Fibroblast of lung (primary cell): ENCODE measurements around the gene RNF14. TPM values are rescaled to one million over a fixed set of nuclear protein-coding genes. Genes with fewer than 3 reads are reported as not detected.

ENCODE experiments used
- DNase-seq, 2 donors: peaks; one replicate each; pipeline versions ENCODE4 v3.0.0 to v3.0.0-alpha.2; 2010; ENCODE audit warnings: low read depth in 2 of 2
- H2AFZ ChIP-seq: 2 replicates; pipeline ENCODE4 v1.5.1; 2012; ENCODE audit warnings: low read length, control low read depth, inconsistent platforms
- H3K27ac ChIP-seq: 2 replicates; pipeline ENCODE4 v1.5.1; 2011; ENCODE audit warnings: low read length, control low read depth; ENCODE audit not compliant: insufficient read depth
- H3K27me3 ChIP-seq: 2 replicates; pipeline ENCODE4 v1.5.1; 2011; ENCODE audit warnings: mild to moderate bottlenecking, low read length; ENCODE audit not compliant: control insufficient read depth, insufficient read depth
- H3K36me3 ChIP-seq: 2 replicates; pipeline ENCODE4 v1.5.1; 2011; ENCODE audit warnings: low read length; ENCODE audit not compliant: control insufficient read depth, insufficient read depth
- H3K4me1 ChIP-seq: 2 replicates; pipeline ENCODE4 v1.5.1; 2011; ENCODE audit warnings: low read length; ENCODE audit not compliant: control insufficient read depth, insufficient read depth; ENCODE audit errors: extremely low read depth
- H3K4me2 ChIP-seq: 2 replicates; pipeline ENCODE4 v1.5.1; 2011; ENCODE audit warnings: low read length, control low read depth; ENCODE audit not compliant: insufficient read depth; ENCODE audit errors: extremely low read depth
- H3K4me3 ChIP-seq, 4 experiments: fragments of 200-600 bp in 1 of 4; sonication (generic) in 1 of 4; replicated peaks in 1 of 4; 2 replicates each; pipeline ENCODE4 v1.5.1; 2011 to 2016; ENCODE audit warnings: low read length in 4 of 4, low read depth in 3 of 4, mild to moderate bottlenecking in 3 of 4, control low read depth in 2 of 4, inconsistent platforms in 1 of 4, mixed read lengths in 1 of 4; ENCODE audit not compliant: insufficient read depth in 1 of 4; ENCODE audit errors: control extremely low read depth in 1 of 4
- H3K79me2 ChIP-seq: 2 replicates; pipeline ENCODE4 v1.5.1; 2012; ENCODE audit warnings: mild to moderate bottlenecking, low read length, inconsistent platforms; ENCODE audit not compliant: control insufficient read depth, insufficient read depth
- H3K9ac ChIP-seq: 2 replicates; pipeline ENCODE4 v1.5.1; 2011; ENCODE audit warnings: mild to moderate bottlenecking, low read length, control low read depth; ENCODE audit not compliant: insufficient read depth
- H3K9me3 ChIP-seq: 2 replicates; pipeline ENCODE4 v1.5.1; 2012; ENCODE audit warnings: low read depth, low read length; ENCODE audit not compliant: control insufficient read depth, insufficient read depth
- H4K20me1 ChIP-seq: 2 replicates; pipeline ENCODE4 v1.5.1; 2011; ENCODE audit warnings: low read length; ENCODE audit not compliant: control insufficient read depth, insufficient read depth; ENCODE audit errors: extremely low read depth
- CTCF ChIP-seq, 2 donors: IDR thresholded peaks in 1 of 2; conservative IDR thresholded peaks in 1 of 2; 1 replicate in 1 of 2; 2 replicates in 1 of 2; pipeline ENCODE4 v1.5.1; 2011 to 2012; ENCODE audit warnings: low read length in 2 of 2, control low read depth in 1 of 2, inconsistent platforms in 1 of 2, low read depth in 1 of 2, mild to moderate bottlenecking in 1 of 2
- EZH2 ChIP-seq: IDR thresholded peaks from 2 replicates; pipeline ENCODE4 v1.5.1; 2012; ENCODE audit warnings: low read length, control low read depth, mild to moderate bottlenecking; ENCODE audit errors: missing control alignments
- polyA plus RNA-seq, 2 donors: library from polyadenylated mRNA; depleted of rRNA in 1 of 2; stranded (reverse) in 1 of 2; unstranded in 1 of 2; fragments of >200 nt; gene quantifications; 2 replicates each; pipeline ENCODE4 v1.2.1, GENCODE V29; 2011 to 2012; ENCODE audit warnings: missing spikeins in 1 of 2
- total RNA-seq: library from RNA; depleted of rRNA; stranded (reverse); fragments of >200 nt; gene quantifications from 2 replicates; pipeline ENCODE4 v1.2.1, GENCODE V29; 2014

The RNF14 gene
- total and polyA plus RNA-seq, 2 donors (not counting 1 experiment from before 2014, with no cell fraction given): 62.9 to 65.3 TPM

GRCh38 chr5:141994511-141995136 lies 25.7 kb downstream of the RNF14 start:
- Histone ChIP-seq H4K20me1 (no peaks in the 10 kb centered on the region), H3K4me3 (no peak overlapping the region), H2AFZ (no peak overlapping the region), H3K36me3 (peaks cover 5% of the 10 kb centered on the region), H3K4me1 (no peaks in the 10 kb centered on the region), H3K9me3 (no peaks in the 10 kb centered on the region), H3K79me2 (no peaks in the 10 kb centered on the region), H3K9ac (no peak overlapping the region), H3K27ac (no peak overlapping the region), H3K27me3 (no peaks in the 10 kb centered on the region), H3K4me2 (no peak overlapping the region)
- DNase-seq: no peak
- TF ChIP-seq CTCF (conservative IDR thresholded peaks at IDR 0.05 in 1 of 2, IDR thresholded peaks at IDR 0.05 in 1 of 2; ENCODE audit: low read depth in 1 of 2, low read length in 2 of 2): no peak
- no peak for TF ChIP-seq EZH2

GRCh38 chr5:141995656-141996055 lies 26.8 kb downstream of the RNF14 start:
- Histone ChIP-seq H3K27me3 (no peaks in the 10 kb centered on the region), H3K4me3 (no peak overlapping the region)

GRCh38 chr5:141997358-141997960 lies 28.6 kb downstream of the RNF14 start:
- H4K20me1 ChIP-seq: no peaks in the 10 kb centered on the region
- no peak overlapping the region for H3K9ac ChIP-seq
- TF ChIP-seq EZH2: no peak
- no peak for TF ChIP-seq CTCF (conservative IDR thresholded peaks at IDR 0.05 in 1 of 2, IDR thresholded peaks at IDR 0.05 in 1 of 2; ENCODE audit: low read depth in 1 of 2, low read length in 2 of 2)
- no peaks in the 10 kb centered on the region for H3K27me3 ChIP-seq
- no peak overlapping the region for H3K4me3 ChIP-seq
- H3K36me3 ChIP-seq: peaks cover 7% of the 10 kb centered on the region
- H3K9me3 ChIP-seq: no peaks in the 10 kb centered on the region
- H2AFZ ChIP-seq: no peak overlapping the region
- H3K79me2 ChIP-seq: no peaks in the 10 kb centered on the region
- H3K4me1 ChIP-seq: no peaks in the 10 kb centered on the region
- DNase-seq: no peak
- no peak overlapping the region for H3K4me2 ChIP-seq
- H3K27ac ChIP-seq: no peak overlapping the region

More at GRCh38 chr5:141995656-141996055, 26.8 kb downstream of the RNF14 start:
- TF ChIP-seq EZH2: no peak
- TF ChIP-seq CTCF (conservative IDR thresholded peaks at IDR 0.05 in 1 of 2, IDR thresholded peaks at IDR 0.05 in 1 of 2; ENCODE audit: low read depth in 1 of 2, low read length in 2 of 2): no peak
- Histone ChIP-seq H3K36me3 (peaks cover 6% of the 10 kb centered on the region), H2AFZ (no peak overlapping the region), H4K20me1 (no peaks in the 10 kb centered on the region), H3K9me3 (no peaks in the 10 kb centered on the region), H3K79me2 (no peaks in the 10 kb centered on the region), H3K27ac (no peak overlapping the region), H3K9ac (no peak overlapping the region), H3K4me2 (no peak overlapping the region), H3K4me1 (no peaks in the 10 kb centered on the region)
- DNase-seq: no peak
